Effector memory CD4-positive, alpha-beta T cell (primary cell): ENCODE results near the gene GATAD2B.

ENCODE experiments used
- DNase-seq, 3 donors: peaks; one replicate each; pipeline ENCODE4 v3.0.0-alpha.2; 2020
- H3K27ac ChIP-seq: 2 replicates; pipeline ENCODE4 v1.7.0; 2013; ENCODE audit warnings: mild to moderate bottlenecking, low read length, moderate library complexity; ENCODE audit not compliant: insufficient read depth, poor library complexity, severe bottlenecking
- H3K27me3 ChIP-seq: replicated peaks from 2 replicates; pipeline ENCODE4 v1.7.0; 2013; ENCODE audit warnings: mild to moderate bottlenecking, low read length; ENCODE audit not compliant: insufficient read depth, control insufficient read depth, poor library complexity, severe bottlenecking
- H3K36me3 ChIP-seq: 2 replicates; pipeline ENCODE4 v1.7.0; 2013; ENCODE audit warnings: mild to moderate bottlenecking, low read length, moderate library complexity; ENCODE audit not compliant: control insufficient read depth, insufficient read depth
- H3K4me1 ChIP-seq: 2 replicates; pipeline ENCODE4 v1.7.0; 2013; ENCODE audit warnings: low read length, mild to moderate bottlenecking; ENCODE audit not compliant: control insufficient read depth, insufficient read depth, poor library complexity, severe bottlenecking
- H3K4me3 ChIP-seq: 2 replicates; pipeline ENCODE4 v1.7.0; 2013; ENCODE audit warnings: low read length, low read depth, mild to moderate bottlenecking; ENCODE audit not compliant: insufficient read depth, poor library complexity, severe bottlenecking
- H3K9me3 ChIP-seq: 2 replicates; pipeline ENCODE4 v1.7.0; 2013; ENCODE audit warnings: mild to moderate bottlenecking, low read length, moderate library complexity; ENCODE audit not compliant: control insufficient read depth

The GATAD2B gene

DNA sequence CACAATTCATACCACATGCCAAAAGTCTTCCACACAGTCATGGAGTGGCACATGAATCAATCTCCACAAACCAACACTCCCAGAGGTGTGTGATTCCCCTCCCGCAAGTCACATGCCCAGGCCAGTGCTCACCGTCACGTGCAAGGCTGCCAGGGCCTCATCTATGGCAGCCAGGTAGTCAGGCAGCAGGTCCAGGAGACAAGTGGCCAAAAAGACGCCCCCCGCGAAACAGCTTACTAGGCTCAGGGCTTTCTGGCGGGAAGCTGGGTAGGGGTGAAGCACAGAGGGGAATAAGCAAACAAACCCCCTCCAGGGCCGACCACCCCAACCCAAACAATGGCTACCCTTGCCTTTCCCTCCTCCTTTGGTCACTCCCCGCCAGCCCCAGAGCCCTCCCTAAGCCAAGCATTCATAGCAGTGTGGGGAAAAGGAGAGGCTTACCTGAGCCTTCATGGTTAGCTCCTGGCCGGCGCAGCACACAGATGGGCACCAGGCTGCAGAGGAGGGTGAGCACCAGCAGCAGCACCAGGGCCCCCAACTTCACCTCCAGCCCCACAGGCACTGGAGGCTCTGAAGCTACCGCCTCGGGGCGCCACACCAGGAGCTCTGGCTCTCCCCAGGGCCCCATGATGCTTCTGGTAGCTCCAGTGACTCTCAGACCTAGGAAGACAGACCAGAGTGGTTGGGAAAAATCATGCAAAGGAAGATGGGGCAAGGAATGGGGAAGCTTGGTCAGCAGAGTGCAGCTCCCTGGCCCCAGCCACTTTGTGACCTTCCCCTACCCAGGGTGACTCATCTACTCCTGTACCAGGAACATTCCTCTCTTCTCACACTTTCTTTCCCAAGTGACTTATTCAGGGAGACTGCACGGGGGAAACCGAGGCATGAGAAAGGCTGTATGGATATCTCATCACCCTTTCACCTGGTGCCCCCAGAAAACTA is 39.6 kb upstream of the GATAD2B start:
- Histone ChIP-seq H3K27ac (peak overlapping the region; percentile 85), H3K27me3 (no peaks in the 10 kb centered on the region), H3K4me1 (peaks cover 28% of the 10 kb centered on the region), H3K4me3 (peak overlapping the region; percentile 71), H3K9me3 (no peaks in the 10 kb centered on the region), H3K36me3 (peaks cover 8% of the 10 kb centered on the region)
- DNase-seq: no peak

DNA sequence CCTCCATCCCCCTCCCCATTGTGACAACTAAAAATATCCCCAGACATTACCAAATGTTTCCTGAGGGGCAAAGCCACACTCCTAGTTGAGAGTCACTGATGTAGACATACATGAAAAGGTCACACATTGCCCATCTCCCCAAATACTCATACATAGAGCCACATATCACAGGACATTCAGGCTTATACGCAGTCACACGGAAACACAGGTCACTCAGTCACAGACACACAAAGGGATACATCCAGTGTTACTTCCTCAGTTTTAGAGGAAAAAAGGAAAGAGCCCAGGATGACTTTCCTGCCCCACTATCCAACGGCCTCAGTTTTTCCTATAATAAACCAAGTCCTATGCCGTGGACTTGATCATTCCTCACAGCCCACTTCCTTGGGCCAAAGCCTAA is 38.6 kb upstream of the GATAD2B start:
- H3K27me3 ChIP-seq: no peaks in the 10 kb centered on the region
- H3K9me3 ChIP-seq: no peaks in the 10 kb centered on the region
- H3K36me3 ChIP-seq: peaks cover 8% of the 10 kb centered on the region
- H3K4me1 ChIP-seq: peaks cover 36% of the 10 kb centered on the region
- no peak overlapping the region for H3K4me3 ChIP-seq
- no peak overlapping the region for H3K27ac ChIP-seq
- DNase-seq: no peak

DNA sequence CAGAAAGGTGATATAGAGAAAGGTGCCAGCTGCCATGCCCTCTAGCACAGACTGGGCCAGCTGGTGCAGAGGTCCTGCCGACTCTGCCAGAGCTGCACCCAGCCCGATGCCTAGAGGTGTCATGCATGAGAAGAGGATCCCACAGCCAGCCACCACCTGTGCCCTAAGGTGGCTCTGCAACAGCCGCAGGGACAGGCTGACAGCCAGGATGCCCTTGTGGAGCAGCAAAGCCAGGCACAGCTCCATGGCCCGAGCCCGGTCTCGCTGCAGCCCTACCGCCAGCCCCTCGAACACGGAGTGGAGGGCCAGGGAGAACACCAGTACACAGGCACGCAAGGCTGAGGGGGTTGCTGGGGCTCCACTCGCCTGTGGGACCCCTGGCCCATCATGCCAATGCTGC is 37.4 kb upstream of the GATAD2B start:
- no peaks in the 10 kb centered on the region for H3K9me3 ChIP-seq
- no peak overlapping the region for H3K4me3 ChIP-seq
- DNase-seq: no peak
- H3K27ac ChIP-seq: no peak overlapping the region
- peaks cover 8% of the 10 kb centered on the region for H3K36me3 ChIP-seq
- H3K4me1 ChIP-seq: peaks cover 39% of the 10 kb centered on the region
- H3K27me3 ChIP-seq: no peaks in the 10 kb centered on the region

DNA sequence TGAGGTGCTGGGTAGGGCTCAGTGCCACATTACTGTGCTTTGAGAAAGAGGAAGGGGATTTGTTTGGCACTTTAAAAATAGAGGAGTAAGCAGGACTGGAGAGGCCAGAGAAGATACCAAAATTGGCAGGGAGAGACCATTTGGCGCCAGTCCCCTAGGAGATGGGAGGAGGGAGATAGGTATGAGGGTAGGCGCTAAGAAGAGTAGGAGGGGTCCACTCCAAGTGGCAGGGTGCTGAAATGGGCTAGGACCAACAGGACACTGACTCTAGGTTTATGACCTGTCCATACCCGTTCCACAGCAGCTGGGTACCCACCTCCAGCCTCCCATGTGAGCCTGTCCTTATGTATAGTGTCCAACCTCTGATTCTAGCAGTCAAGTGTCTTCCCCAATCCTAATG is 36.7 kb upstream of the GATAD2B start:
- no peaks in the 10 kb centered on the region for H3K9me3 ChIP-seq
- peak overlapping the region; percentile 24 for H3K27ac ChIP-seq
- H3K4me1 ChIP-seq: peaks cover 39% of the 10 kb centered on the region

DNA sequence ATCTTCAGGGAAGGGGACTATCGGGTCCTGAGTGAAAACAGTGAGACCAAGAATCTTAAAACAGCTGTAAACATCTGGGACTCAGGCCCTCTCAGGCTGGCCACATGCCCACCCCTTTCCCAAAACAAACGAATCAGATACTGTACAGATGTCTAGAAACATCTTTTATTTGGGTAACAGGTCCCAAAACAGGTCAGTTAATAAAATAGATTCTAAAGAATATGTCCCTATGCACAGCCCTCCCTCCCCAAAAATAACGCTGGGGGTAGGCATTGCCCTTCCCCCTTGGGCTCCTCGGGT is 36.1 kb upstream of the GATAD2B start:
- H3K27me3 ChIP-seq: no peaks in the 10 kb centered on the region
- peaks cover 18% of the 10 kb centered on the region for H3K36me3 ChIP-seq
- H3K4me1 ChIP-seq: peaks cover 34% of the 10 kb centered on the region
- H3K4me3 ChIP-seq: peak overlapping the region; percentile 91
- peak overlapping the region; percentile 91 for H3K27ac ChIP-seq
- no peaks in the 10 kb centered on the region for H3K9me3 ChIP-seq
- no peak for DNase-seq

More for the DNA sequence above, 36.7 kb upstream of the GATAD2B start:
- H3K4me3 ChIP-seq: no peak overlapping the region
- no peaks in the 10 kb centered on the region for H3K27me3 ChIP-seq
- peaks cover 13% of the 10 kb centered on the region for H3K36me3 ChIP-seq
- no peak for DNase-seq

DNA sequence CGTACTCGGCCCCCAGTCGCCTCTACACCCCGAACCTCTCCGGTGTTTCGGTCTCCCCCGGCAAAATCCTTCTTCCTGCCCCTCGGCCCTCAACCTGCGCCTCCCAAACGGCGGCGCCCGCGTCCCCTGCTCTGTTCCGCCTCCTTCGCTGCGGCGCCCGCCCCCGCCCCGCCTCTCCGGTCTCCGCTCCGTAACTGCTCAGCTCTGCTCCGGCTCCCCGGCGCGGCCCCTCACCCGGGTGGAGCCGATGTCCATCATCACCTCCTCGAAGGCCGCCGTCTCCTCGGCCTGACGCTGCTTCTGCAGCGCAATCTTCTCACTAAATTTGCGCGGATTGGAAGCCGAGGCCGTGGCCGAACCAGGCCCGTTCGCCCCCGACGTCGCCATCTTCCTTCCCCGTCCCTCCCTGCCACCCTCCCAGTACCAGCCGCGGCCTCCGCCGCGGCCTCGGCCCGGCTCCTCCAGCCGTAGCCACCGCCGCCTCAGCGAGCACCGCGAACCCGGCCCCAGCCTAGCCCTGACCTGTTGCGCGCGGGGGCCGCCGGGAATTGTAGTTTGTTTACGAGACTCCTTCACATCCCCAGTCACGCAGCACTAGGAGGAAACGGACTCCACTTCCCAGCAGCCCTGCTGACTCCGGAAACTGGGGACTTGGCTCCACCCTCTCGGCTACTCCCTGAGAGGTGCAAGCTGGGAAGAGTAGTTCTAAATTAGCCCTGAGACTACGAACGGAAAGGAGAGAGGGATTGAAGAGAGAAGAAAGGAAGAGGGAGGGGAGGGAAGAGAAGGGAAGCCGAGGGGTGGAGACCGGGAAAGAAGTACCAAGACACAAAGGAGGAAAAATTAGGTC is 35.6 kb upstream of the GATAD2B start, which contains the start of gene CRTC2:
CRTC2 (minus strand) TSS at position 502 of the 850 bp plus-strand sequence; CDS start at position 387, 115 bp downstream.
- Histone ChIP-seq H3K9me3 (no peaks in the 10 kb centered on the region), H3K27ac (peak within 1 kb of the TSS; percentile 91), H3K4me1 (peaks cover 31% of the 10 kb centered on the region), H3K27me3 (no peaks in the 10 kb centered on the region), H3K4me3 (peak within 1 kb of the TSS; percentile 91), H3K36me3 (peaks cover 24% of the 10 kb centered on the region)
- DNase-seq: peak; percentile 90 to 96 (median 96)

DNA sequence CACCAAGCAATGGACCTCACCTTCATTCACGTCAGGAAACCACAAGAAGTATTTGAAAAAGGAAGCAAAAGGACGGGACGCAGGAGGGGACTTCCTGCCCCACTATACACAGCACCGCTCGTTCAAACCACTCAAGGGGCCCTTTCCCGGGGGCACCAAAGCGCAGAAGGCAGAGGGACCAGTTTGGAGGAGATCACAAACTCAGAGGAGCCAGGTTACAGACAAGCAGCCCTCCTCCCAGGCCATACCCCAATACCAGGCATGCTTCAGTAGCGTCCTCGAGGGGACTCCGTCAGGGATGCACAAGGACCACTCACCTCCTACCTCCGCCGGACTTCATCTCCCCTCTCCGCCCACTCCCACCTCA is 35.0 kb upstream of the GATAD2B start:
- H3K27me3 ChIP-seq: no peaks in the 10 kb centered on the region
- peak overlapping the region; percentile 91 for H3K27ac ChIP-seq
- peaks cover 27% of the 10 kb centered on the region for H3K4me1 ChIP-seq
- no peaks in the 10 kb centered on the region for H3K9me3 ChIP-seq
- peaks cover 27% of the 10 kb centered on the region for H3K36me3 ChIP-seq
- peak overlapping the region; percentile 91 for H3K4me3 ChIP-seq
- DNase-seq: peak in 2 of 3 donors; percentile 27 to 38

DNA sequence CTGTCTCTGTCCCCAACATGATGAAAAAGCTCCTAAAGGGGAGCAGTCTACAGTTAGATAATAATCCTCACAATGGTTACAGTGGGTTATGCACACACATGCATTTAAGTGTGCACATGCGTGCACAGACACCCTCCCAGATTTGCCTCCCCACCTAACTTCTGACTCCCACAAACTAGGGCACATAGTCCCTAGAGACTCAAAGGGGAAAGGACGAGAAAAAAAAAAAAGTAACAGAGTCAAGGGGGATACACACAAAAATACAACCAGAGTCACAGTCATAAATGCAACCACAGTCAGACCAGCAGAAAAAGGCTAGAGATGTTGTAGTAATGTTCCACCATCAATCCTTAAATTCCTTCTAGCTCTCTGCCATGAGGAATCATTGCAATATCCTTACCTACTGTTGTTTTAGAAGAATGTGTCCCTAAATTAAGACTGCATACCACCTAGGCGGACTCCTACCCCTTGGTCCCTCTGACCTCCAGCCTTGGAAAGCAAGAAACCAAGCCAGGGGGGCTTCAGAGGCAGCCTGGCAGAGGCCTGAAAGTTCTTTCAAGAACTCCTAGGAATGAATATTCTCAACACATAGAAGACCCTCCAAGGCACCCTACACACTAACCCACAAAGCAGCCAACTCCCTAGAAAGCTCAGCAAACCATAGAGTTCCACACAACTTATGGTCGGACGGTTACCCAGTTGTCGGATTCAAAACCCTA is 34.4 kb upstream of the GATAD2B start:
- peaks cover 32% of the 10 kb centered on the region for H3K36me3 ChIP-seq
- H3K27ac ChIP-seq: peak overlapping the region; percentile 91
- no peak for DNase-seq

DNA sequence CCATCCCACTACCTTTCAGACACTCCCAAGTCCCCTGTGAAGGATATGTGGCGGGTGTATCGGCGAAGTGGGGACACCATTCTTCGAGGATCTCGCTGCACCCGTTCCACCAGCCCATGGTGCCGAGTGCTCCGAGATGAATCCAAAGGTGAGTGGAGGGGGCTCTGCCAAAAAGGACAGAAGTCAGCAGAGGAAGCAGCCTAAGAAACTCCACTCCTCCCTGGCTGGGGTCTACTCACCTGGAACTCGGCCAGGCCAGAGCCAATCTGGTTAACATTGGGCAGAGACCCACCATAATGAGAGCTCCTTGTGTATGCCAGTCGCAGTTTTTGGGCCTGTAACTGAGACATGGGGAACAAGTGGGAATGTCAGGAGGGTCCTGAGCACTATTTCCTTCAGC is 32.1 kb upstream of the GATAD2B start:
- Histone ChIP-seq H3K4me1 (peaks cover 22% of the 10 kb centered on the region), H3K9me3 (no peaks in the 10 kb centered on the region), H3K4me3 (no peak overlapping the region), H3K36me3 (peaks cover 48% of the 10 kb centered on the region), H3K27ac (no peak overlapping the region), H3K27me3 (no peaks in the 10 kb centered on the region)
- DNase-seq: no peak

More for the DNA sequence above, 34.4 kb upstream of the GATAD2B start:
- H3K9me3 ChIP-seq: no peaks in the 10 kb centered on the region
- peaks cover 22% of the 10 kb centered on the region for H3K4me1 ChIP-seq
- H3K27me3 ChIP-seq: no peaks in the 10 kb centered on the region
- peak overlapping the region; percentile 91 for H3K4me3 ChIP-seq
